Mucosa of gallbladder (tissue), 1 donor: ENCODE measurements around the gene TANC1. TPM values are rescaled to one million over a fixed set of nuclear protein-coding genes. Genes with fewer than 3 reads are reported as not detected.

Experiments
- DNase-seq: peaks from one replicate; pipeline ENCODE4 v3.0.0-alpha.2; 2020; ENCODE audit warnings: low spot score
- total RNA-seq: library from RNA; stranded (reverse); gene quantifications from one replicate; pipeline ENCODE4 v1.2.1, GENCODE V29; 2021
- donor health status: DM: no; HTN: no; CAD: no.

Gene TANC1
- total RNA-seq, 1 donor from 2014 or later: 40.1 TPM

- no peak for DNase-seq
Measured at GRCh38 chr2:159063677-159064076, 95.2 kb downstream of the TANC1 start.

- no peak for DNase-seq
Measured at GRCh38 chr2:159064446-159065301, 96.2 kb downstream of the TANC1 start.

- DNase-seq: no peak
Measured at GRCh38 chr2:159065313-159065712, 96.9 kb downstream of the TANC1 start.

GRCh38 chr2:159065891-159066290 is 97.5 kb downstream of the TANC1 start:
- no peak for DNase-seq

GRCh38 chr2:159066541-159067156 is 98.2 kb downstream of the TANC1 start:
- no peak for DNase-seq

GRCh38 chr2:159067971-159068370 is 99.5 kb downstream of the TANC1 start:
- no peak for DNase-seq

GRCh38 chr2:159069229-159069628 is 100.8 kb downstream of the TANC1 start:
- no peak for DNase-seq

- DNase-seq: no peak
Measured at GRCh38 chr2:159070235-159070634, 101.8 kb downstream of the TANC1 start.

- no peak for DNase-seq
Measured at GRCh38 chr2:159071190-159071915, 102.9 kb downstream of the TANC1 start.

GRCh38 chr2:159072795-159073194 is 104.4 kb downstream of the TANC1 start:
- no peak for DNase-seq

- no peak for DNase-seq
Measured at GRCh38 chr2:159073256-159073655, 104.8 kb downstream of the TANC1 start.

- no peak for DNase-seq
Measured at GRCh38 chr2:159074605-159075004, 106.2 kb downstream of the TANC1 start.

- no peak for DNase-seq
Measured at GRCh38 chr2:159075727-159076126, 107.3 kb downstream of the TANC1 start.

GRCh38 chr2:159076241-159076640 is 107.8 kb downstream of the TANC1 start:
- DNase-seq: no peak

- DNase-seq: no peak
Measured at GRCh38 chr2:159077869-159078268, 109.4 kb downstream of the TANC1 start.

- no peak for DNase-seq
Measured at GRCh38 chr2:159078443-159078842, 110.0 kb downstream of the TANC1 start.

- DNase-seq: no peak
Measured at GRCh38 chr2:159080641-159081040, 112.2 kb downstream of the TANC1 start.

GRCh38 chr2:159082119-159082518 is 113.7 kb downstream of the TANC1 start:
- DNase-seq: no peak

- DNase-seq: no peak
Measured at GRCh38 chr2:159084384-159085370, 116.2 kb downstream of the TANC1 start.

- no peak for DNase-seq
Measured at GRCh38 chr2:159086342-159086741, 117.9 kb downstream of the TANC1 start.

GRCh38 chr2:159086826-159087225 is 118.4 kb downstream of the TANC1 start:
- no peak for DNase-seq
